ENCODE results near the gene WBP1.
"Not testable (repeated sequence)": the region's sequence is repeated elsewhere in the genome, so short reads cannot be mapped to it uniquely, and the experiment has no call there.

Gene WBP1

DNA sequence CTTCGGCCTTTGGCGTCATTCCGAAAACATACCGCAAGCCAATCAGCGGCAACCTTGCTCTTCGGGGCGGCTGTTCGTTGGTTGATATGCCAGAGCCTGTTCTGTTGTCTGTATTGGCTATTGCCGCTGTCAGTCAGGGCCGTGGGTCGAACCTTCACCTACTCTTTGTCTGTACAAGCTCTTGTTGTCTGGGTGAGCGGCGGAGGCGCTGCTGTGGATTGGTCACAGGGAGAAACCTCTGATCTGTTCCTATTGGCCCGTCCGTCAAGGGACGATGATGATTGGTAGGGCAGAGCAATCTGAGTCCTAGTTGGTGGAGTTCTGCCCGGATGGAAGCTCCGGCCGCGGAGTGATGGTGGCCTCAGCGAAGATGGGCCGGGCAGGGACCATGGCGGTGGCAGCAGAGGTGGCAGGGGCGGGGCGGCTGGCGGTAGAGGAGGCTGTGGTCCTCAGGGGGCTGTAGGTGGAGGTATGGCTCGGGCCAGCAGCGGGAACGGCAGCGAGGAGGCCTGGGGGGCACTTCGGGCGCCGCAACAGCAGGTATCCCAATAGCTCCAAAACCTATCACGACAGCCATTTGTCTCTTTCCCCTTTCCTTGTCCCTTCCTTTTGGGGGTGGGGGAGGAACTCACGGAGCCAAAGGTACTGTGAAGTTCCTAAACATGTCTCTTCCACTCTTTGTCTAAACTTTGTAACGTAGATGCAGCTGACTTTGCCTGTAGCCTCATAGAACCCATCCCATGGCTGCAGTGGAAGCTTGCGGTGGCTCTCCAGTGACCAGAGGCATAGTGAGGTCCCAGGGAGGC lies at the start of gene WBP1:
TSS of gene WBP1 (plus strand) at position 307 of the 806 bp plus-strand sequence. CDS start at position 472, 165 bp downstream.
- DNase-seq (ENCODE audit: low read depth), result peak; percentile 100

DNA sequence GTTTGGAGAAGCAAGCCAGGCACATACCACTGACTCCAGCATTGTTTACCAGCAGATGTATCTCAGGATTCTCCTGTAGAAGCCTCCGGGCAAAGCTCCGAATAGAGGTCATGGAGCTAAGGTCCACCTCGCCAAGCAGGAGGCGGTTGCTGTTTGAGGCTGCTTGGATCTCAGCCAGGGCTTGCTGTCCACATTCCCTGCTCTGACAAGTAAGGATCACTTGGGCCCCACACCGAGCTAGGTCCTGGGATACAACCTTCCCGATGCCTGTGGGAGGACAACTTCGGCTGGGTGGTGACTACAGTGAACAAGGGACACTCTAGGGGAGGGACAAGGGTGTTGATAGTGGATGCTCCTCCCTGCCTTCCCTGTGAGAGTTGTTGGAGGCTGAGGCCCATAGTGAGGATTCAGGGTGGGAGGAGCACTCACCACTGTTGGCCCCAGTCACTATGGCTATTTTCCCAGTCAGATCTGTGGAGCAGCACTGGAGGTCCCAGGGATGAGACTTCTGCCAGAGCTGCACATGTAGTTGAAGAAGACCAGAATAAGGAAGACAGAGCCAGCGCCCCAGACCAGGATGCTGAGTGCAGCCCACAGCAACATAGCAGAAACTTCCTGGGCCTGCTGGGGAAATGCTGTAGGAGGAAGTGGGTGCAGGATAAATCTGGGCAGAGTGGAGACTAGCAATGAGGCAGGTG lies 45.1 kb upstream of the WBP1 start:
- no peak for DNase-seq (ENCODE audit: low read depth)

DNA sequence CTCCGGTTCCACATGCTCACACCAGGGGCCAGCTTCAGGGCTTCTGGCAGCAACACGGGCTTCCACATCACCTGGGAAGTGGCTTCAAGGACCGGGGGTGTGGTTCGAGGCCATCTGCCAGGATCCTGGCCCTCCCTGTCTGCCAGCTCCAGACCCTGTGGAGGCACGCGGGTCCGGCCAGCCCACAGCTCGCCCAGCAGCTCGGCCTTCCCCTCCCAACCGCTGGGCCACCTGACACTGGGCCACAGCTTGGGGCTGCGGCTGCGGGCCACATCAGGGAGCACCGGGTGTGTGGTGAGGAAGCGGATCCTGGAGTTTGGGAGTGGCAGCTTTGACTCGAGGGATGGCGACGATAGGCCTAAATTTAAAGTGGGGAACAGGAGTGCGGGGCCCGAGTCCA lies 43.8 kb upstream of the WBP1 start:
- DNase-seq (ENCODE audit: low read depth), result no peak

DNA sequence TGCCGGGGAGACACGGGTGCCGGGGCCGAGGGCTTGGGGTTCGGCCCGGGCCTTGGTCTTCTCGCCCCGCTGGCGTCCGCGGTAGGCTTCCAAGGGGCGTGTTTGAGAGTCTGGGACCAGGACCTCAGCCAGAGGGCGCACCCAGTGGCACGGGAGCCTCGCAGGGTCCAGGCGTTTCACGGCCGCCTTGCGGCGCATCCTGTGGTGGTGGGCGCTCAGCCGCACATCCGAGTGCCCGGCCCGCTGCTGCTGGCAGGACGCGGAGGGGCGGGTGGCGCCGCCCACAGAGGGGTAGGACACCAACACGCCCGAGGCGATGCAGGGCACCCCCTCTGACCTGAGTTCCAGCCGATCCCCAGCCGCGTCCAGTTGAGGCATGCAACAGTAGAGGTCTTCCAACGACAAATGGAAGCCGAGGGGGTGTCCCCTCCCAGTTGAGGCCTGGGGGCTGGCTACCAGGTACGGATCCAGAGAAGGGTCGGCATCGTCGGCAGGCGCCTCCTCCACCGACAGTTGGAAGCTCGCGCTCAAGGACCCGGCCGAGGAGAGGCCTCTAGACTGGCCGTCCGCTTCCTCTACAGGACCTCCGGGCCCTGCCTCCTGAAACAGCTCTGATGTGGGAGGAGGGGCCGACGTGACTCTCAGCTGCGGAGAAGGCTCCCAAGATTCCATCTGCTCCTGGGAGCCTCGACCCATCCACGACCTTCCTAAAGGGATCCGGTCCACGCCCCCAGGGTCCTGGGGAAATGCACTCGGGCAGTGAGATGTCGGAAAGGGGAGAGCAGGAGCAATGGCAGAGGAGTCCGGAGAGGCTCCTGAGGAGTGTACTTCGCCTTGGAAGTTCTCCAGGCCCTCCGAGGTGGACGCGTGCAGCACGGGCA lies 43.1 kb upstream of the WBP1 start:
- no peak for DNase-seq (ENCODE audit: low read depth)

DNA sequence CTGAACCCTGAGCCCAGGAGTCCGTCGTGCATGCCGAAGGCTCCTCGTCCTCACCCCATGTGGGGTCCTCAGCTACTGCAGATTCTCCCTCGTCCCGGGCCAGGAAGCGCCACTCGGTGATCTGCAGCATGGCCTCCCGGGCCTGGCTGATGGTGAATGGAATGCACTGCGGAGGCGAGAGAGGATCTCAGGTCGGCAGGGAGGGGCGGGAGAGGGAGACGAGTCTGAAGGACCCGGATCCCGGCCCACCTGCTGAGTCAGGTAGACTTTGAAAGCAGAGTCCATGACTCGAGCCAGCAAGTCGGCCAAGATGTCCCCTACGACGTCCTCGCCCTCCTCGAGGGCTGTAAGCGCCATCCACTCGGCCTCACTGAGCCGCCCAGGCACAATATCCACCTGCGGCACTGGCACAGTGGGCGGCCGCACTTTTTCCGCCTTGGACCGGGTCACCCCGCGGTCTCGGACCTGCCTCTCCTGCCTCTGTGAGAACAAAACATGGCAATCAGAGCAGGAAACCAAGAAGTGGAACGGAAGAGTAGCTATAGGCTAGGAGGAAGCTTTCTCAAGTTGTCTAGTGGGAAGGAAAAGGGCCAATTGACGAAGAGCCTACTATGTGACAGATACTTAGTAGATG lies 42.4 kb upstream of the WBP1 start:
- DNase-seq (ENCODE audit: low read depth), result no peak

DNA sequence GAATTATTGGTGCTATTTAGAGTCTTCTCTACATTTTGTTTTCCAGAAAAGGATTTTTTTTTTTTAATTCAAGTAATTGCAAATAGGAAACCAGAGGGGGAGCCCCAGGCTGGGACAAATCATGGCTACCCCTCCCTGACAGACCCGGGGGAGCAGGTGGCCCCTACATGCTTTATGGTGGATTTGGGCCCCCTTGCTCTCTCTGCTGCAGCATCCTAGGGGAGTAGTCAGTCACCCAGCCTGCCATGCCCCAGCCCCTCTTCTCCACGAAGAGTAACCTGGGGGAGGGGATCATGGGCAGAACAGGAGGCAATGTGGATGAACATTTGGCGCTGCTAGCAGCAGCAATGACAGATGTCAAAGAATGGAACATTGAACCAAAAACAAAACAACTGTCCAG lies 41.5 kb upstream of the WBP1 start:
- DNase-seq (ENCODE audit: low read depth), result no peak

DNA sequence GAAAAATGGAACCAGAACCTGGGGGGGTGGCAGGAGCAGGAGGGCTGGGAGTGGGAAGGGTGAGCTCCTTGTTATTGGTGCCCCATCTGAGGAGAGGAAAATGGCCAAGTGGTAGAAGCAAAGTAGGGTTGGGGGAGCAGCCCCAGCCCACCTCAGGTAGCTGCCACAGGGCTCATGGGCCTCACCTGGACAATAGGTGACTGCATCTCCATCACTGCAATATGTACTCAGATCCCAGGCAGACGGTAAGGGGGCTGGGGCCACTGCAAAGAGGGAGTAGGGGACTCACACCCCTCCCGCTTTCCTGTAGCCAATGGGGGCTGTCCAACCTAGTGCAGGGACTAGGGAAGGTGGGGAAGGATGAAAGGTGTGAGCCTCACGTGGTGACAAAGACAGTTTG lies 41.0 kb upstream of the WBP1 start:
- no peak for DNase-seq (ENCODE audit: low read depth)

DNA sequence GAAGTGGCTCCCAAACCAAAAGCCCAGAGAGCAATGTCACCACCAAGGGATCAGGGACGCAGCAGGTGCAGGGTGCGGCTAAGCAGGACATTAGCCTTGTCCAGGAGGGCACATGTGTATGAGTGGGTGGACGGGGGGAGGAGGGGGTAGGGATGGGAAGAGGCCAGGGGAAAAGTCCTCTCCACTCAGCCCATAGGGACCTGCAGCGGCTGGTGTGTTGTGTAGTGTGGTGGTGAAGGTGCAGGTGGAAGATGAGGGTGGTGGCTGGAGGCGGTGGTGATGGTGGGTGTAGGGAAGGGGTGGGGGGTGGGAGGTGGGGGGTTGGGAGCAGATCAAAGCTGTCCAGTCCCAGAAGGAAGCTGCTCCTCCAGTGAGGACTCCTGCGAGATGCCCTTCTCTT lies 40.5 kb upstream of the WBP1 start:
- no peak for DNase-seq (ENCODE audit: low read depth)

DNA sequence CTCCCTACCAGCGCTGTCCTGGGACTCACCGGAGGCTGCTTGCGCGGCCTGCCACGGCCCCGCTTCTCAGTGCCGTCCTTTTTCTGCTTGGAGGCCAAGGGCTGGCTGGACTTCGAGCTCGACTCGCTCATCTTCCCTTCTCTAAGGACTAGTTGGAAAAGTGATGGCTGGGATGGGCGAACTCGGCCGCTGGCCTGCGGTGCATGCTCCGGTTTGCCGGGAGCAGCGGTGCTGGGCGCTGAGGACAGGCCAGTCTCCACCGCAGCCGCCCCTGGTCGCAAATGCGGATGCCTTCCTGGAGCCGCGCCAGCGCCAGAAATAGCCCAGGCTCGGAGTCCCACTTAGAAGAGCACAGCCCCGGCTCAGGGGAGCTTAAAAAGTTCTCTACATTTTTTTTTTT lies 39.9 kb upstream of the WBP1 start:
- DNase-seq (ENCODE audit: low read depth), result no peak

DNA sequence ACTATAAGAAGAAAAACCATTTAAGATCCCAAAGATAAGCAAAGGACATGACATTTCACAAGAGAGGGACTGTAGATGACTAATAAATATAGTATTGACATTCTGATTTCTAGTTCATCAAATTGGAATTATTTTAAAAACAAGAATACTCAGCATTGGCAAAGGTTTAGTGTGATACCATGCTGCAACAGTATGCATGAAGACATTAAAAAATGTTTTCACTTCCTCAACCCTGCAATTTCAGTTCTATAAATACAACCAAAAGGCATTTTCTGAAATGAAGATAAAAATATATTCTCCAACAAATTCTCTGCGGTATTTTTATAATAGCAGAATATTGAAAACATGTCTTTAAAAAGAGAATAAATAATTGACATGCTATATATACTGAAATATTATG lies 38.9 kb upstream of the WBP1 start:
- no peak for DNase-seq (ENCODE audit: low read depth)

DNA sequence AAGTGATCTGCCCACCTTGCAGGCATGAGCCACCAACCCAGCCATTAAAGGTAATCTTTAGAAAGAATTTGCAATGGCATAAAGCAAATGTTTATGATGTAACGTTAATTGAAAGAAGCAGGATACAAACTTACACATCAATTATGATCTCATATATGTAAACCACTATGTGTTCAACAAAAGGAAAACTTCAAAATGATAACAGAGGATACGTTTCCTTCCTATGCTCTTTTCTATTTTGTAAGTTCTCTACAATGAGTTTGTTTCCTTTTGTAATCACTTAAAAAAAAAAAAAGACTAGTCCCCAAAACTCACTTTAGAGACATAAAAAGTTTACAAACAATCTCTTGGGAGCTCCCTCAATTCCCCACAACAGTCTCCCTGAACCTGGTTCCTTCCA lies 38.2 kb upstream of the WBP1 start:
- no peak for DNase-seq (ENCODE audit: low read depth)

DNA sequence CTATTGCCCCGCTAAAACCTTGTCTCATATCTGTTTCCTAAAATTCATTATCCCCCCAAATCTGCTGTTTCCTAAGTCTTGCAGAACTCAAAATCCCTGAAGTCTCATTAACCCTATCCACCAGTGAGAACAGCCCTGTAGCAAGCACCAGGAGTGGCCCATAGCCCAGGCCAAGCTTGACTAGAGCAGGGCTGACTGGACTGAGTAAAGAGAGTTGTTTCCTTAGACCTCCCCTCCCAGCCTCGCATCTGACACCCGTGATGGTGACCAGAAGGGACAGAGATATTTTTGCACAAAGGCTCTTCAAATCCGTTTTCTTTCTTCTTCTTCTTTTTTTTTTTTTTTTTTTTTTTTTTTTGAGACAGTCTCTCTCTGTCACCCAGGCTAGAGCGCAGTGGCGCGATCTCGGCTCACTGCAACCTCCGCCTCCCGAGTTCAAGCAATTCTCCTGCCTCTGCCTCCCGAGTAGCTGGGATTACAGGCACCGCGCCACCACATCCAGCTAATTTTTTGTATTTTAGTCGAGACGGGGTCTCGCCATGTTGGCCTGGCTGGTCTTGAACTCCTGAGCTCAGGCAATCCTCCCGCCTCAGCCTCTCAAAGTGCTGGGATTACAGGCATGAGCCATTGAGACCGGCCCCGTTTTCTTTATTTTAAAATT lies 37.7 kb upstream of the WBP1 start:
- not testable (repeated sequence) for DNase-seq (ENCODE audit: low read depth)

DNA sequence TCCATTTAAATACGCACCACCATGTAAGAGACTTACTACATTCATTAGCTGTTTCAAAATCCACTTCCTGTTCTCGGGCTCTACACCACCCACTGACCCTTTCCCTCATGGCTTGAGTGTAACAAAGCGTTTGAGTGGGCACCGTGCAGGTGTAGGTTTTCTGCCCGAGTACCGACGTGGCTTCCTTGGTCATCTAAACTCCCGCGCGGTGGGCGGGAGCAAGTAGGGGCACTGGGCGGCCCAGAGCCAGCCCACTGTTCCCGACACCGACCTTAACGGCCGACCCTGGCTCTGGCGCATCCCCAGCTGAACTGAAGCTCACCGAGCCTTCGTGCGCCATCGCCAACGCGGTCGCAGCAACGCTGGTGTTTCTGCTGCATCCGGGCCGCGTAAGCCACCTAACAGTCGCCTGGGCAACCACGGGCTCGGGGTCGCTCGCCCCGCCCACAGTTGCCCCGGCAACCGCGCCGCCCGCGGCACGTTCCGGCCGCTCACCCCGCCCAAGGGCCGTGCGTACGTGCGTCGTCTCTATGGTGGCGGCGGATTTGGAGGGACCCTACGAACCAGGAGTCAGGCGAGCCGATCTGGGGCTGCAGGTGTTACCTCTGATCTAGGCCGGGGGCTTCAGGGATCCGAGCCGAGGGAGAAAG lies 36.9 kb upstream of the WBP1 start, which contains the start of the genes C2orf81 and WDR54:
TSS of gene C2orf81 (minus strand) at position 399 of the 650 bp plus-strand sequence. CDS start at position 340, 59 bp downstream.
TSS of gene WDR54 (plus strand) at position 510 of the 650 bp plus-strand sequence. CDS start 424 bp downstream, outside the sequence.
- DNase-seq (ENCODE audit: low read depth), result peak; percentile 68

DNA sequence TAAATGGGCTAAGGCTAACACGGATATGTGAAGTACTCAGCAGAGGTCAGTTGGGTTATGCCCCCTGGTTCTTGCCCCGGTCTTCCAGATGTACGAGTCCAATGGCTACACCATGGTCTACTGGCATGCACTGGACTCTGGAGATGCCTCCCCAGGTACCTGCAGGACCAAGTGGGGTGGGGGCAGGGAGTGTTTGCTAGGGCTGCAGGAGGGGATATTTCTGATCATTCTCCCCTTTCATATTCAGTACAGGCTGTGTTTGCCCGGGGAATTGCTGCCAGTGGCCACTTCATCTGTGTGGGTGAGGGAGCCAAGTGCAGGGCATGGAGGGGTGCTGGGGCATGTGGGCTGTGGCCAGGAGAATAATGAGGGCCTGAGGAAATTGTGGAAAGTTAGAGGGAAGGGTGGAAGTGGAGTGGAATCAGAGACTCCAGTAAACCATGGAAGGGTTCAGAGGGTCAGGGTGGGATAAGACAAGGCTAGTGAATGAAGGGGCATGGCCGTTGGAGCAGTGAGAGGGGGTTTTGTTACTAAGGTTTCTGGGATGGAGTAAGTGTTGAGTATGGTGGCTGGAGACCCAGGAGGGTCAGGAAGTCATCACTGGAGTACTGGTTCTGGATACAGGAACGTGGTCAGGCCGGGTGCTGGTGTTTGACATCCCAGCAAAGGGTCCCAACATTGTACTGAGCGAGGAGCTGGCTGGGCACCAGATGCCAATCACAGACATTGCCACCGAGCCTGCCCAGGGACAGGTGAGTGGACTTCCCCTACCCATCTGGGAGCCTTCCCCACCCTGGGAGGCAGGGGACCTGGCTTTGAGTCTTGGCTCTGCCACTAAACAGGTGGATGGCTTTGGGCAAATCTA lies 34.8 kb upstream of the WBP1 start:
- no peak for DNase-seq (ENCODE audit: low read depth)

DNA sequence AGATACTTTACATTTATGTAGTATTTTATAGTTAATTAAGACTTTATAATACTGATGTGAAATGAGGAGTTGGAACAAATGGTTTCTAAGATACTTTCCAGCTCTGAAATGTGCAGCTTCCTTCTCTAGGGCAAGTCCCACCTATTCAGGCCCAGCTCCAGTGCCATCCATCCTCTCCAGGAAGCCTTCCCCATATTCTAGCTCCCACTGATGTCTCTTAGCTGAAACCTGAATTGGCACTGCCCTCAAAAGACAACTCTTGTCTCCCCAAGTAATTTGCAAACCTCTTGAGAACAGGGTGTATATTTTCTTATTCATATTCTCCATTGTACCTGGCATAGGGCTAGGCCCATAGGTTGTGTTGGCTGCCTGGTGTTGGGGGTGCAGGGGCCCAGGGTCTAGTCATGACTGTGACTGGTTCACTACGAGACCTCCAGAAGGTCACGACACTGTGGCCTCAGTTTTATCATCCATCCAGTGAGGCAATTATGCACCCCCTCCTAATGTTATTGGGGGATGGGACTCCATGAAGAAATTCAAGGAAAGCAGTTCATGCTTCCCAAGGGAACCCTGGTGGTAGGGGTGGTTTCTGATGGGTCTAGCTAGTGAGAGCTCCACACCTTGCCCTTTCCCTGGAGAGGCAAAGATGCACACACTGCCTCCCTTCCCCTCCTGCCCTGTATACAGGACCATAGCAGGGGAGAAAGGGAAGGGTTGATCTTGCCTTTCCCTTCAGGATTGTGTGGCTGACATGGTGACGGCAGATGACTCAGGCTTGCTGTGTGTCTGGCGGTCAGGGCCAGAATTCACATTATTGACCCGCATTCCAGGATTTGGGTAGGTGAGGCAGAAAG lies 33.9 kb upstream of the WBP1 start:
- DNase-seq (ENCODE audit: low read depth), result no peak

DNA sequence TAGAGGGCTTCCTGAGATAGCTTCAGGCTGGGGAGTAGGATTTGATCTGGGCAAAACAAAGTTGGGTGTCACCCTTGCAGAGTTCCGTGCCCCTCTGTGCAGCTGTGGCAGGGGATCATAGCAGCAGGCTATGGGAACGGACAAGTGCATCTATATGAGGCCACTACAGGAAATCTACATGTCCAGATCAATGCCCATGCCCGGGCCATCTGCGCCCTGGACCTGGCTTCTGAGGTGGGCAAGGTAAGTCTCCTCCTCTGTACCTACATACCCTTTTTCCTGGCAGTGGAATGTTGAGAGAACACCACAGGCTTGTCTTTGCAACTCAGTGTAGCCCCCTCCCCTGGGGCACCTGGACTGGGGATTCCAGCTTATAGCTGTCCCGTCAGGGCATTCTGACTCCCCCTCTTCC lies 33.2 kb upstream of the WBP1 start:
- no peak for DNase-seq (ENCODE audit: low read depth)

DNA sequence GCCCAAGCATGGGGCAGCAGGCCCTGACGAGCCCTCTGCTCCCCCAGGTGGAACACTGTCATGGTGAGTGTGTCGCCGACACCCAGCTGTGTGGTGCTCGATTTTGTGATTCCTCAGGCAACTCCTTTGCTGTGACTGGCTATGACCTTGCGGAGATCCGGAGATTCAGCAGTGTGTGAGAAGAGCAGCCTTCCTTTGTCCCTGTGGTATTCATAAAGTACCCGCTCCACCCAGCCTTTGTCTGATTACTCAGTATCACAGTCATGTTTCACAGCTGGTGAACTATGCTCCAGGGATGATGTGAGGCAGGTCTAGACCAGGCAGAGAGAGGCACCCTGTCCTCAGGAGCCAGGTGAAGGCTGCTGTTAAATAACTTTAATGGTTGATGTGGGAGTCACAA lies 32.7 kb upstream of the WBP1 start:
- DNase-seq (ENCODE audit: low read depth), result no peak

DNA sequence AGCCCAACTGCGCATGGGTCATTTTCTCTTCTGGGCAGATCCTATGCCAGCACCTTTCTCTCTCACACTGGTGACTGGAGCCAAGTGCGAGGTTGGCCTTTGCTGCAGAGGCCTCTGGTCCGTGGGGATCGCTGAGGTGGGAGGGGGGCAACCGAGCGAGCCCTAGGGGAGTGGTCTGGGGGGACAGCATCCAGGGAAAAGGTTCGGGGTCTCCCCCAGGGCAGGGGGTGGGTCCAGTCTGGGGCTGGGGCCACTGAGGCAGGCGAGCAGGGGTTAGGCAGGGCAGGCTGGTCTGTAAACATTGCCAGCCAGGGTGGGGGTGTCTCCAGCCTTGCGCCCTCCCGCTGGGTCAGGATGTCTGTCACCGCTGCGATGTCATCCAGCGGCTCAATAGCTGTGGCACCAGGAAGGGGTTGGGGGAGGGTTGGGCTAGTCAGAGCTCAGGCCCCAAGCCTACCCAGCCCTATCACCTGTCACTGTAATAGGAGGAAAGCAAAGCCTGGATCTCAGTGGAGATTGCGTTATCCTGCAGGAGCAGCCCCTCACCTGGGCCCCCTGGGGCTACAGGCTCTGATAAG lies 32.0 kb upstream of the WBP1 start:
- no peak for DNase-seq (ENCODE audit: low read depth)

All from HS-27A (cell line).